ENCODE data around the gene TMIE.

GRCh38 chr3:46672349-46672695, 28.9 kb upstream of the TMIE start:
- TF ChIP-seq, protein P1, sequence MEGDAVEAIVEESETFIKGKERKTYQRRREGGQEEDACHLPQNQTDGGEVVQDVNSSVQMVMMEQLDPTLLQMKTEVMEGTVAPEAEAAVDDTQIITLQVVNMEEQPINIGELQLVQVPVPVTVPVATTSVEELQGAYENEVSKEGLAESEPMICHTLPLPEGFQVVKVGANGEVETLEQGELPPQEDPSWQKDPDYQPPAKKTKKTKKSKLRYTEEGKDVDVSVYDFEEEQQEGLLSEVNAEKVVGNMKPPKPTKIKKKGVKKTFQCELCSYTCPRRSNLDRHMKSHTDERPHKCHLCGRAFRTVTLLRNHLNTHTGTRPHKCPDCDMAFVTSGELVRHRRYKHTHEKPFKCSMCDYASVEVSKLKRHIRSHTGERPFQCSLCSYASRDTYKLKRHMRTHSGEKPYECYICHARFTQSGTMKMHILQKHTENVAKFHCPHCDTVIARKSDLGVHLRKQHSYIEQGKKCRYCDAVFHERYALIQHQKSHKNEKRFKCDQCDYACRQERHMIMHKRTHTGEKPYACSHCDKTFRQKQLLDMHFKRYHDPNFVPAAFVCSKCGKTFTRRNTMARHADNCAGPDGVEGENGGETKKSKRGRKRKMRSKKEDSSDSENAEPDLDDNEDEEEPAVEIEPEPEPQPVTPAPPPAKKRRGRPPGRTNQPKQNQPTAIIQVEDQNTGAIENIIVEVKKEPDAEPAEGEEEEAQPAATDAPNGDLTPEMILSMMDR (IDR thresholded peaks at IDR 0.05) = no peak
- no peak for TF ChIP-seq POLR2AphosphoS5 (IDR thresholded peaks at IDR 0.05; ENCODE audit: low read depth, low read length)
- TF ChIP-seq TCF7L2 (IDR thresholded peaks at IDR 0.05; ENCODE audit: low read depth, low read length) = no peak
- TF ChIP-seq, protein P2, sequence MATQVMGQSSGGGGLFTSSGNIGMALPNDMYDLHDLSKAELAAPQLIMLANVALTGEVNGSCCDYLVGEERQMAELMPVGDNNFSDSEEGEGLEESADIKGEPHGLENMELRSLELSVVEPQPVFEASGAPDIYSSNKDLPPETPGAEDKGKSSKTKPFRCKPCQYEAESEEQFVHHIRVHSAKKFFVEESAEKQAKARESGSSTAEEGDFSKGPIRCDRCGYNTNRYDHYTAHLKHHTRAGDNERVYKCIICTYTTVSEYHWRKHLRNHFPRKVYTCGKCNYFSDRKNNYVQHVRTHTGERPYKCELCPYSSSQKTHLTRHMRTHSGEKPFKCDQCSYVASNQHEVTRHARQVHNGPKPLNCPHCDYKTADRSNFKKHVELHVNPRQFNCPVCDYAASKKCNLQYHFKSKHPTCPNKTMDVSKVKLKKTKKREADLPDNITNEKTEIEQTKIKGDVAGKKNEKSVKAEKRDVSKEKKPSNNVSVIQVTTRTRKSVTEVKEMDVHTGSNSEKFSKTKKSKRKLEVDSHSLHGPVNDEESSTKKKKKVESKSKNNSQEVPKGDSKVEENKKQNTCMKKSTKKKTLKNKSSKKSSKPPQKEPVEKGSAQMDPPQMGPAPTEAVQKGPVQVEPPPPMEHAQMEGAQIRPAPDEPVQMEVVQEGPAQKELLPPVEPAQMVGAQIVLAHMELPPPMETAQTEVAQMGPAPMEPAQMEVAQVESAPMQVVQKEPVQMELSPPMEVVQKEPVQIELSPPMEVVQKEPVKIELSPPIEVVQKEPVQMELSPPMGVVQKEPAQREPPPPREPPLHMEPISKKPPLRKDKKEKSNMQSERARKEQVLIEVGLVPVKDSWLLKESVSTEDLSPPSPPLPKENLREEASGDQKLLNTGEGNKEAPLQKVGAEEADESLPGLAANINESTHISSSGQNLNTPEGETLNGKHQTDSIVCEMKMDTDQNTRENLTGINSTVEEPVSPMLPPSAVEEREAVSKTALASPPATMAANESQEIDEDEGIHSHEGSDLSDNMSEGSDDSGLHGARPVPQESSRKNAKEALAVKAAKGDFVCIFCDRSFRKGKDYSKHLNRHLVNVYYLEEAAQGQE (IDR thresholded peaks at IDR 0.05; ENCODE audit: insufficient read depth in 1 of 2, low read depth in 2 of 2, low read length in 1 of 2) = no peak
- TF ChIP-seq SIN3A (IDR thresholded peaks at IDR 0.05; ENCODE audit: borderline replicate concordance, insufficient read depth, low read depth, low read length) = no peak
